ENCODE data around the gene KCNMA1. TPM values are rescaled to one million over a fixed set of nuclear protein-coding genes. Genes with fewer than 3 reads are reported as not detected.

The KCNMA1 gene
- total and polyA plus RNA-seq, 2 donors (not counting 1 experiment from before 2014, with no cell fraction given) = 0.82 to 3.1 TPM

- H4K20me1 ChIP-seq (ENCODE audit: control insufficient read depth, insufficient read depth, low read length, poor library complexity, severe bottlenecking) = no peaks in the 10 kb centered on the region
- H3K4me3 ChIP-seq (ENCODE audit: control extremely low read depth in 1 of 5, extremely low read depth in 1 of 5, insufficient read depth in 1 of 5, low read depth in 2 of 5, low read length in 4 of 5) = no peak overlapping the region
- H3K27me3 Mint-ChIP-seq = peaks cover 3% of the 10 kb centered on the region
- H3K9me3 Mint-ChIP-seq (ENCODE audit: insufficient read depth) = no peaks in the 10 kb centered on the region
- H3K4me1 Mint-ChIP-seq = no peaks in the 10 kb centered on the region
- no peak overlapping the region for H3K27ac Mint-ChIP-seq
- H3K9me3 ChIP-seq (ENCODE audit: control extremely low read depth in 1 of 3, control insufficient read depth in 2 of 3, insufficient read depth in 1 of 3, low read length in 2 of 3) = no peaks in the 10 kb centered on the region
- no peak for DNase-seq
- intact Hi-C loops (cut with micrococcal nuclease) = no loop called here
- ATAC-seq (ENCODE audit: low read depth) = no peak
- no peaks in the 10 kb centered on the region for H3K36me3 ChIP-seq (replicated peaks in 1 of 2; ENCODE audit: control extremely low read depth in 1 of 2, control insufficient read depth in 1 of 2, extremely low read depth in 1 of 2, insufficient read depth in 2 of 2, low read length in 1 of 2)
- H3K4me1 ChIP-seq (ENCODE audit: control insufficient read depth in 2 of 2, insufficient read depth in 2 of 2, low read length in 2 of 2) = no peaks in the 10 kb centered on the region
- WGBS (ENCODE audit: insufficient coverage) = 75% methylated on average over 1 of the region's 2 CpGs
- peaks cover 0 to 6% (median 0%) of the 10 kb centered on the region in 4 experiments for H3K27me3 ChIP-seq (replicated peaks in 1 of 4; ENCODE audit: control extremely low read depth in 1 of 4, control insufficient read depth in 3 of 4, insufficient read depth in 4 of 4, low read length in 3 of 4)
- H3K9ac ChIP-seq (ENCODE audit: low read length) = no peak overlapping the region
- CTCF ChIA-PET = no interaction called here
- H3K4me2 ChIP-seq (replicated peaks; ENCODE audit: low read depth, low read length, poor library complexity, severe bottlenecking) = no peak overlapping the region
- H3K27ac ChIP-seq (ENCODE audit: low read length in 2 of 2) = no peak overlapping the region
- H3K79me2 ChIP-seq (ENCODE audit: control insufficient read depth, insufficient read depth, low read length) = no peaks in the 10 kb centered on the region
- no peak for TF ChIP-seq EZH2 (IDR thresholded peaks at IDR 0.05; ENCODE audit: borderline replicate concordance, insufficient read depth, low read depth, low read length, poor library complexity, severe bottlenecking)
- TF ChIP-seq, protein P1, sequence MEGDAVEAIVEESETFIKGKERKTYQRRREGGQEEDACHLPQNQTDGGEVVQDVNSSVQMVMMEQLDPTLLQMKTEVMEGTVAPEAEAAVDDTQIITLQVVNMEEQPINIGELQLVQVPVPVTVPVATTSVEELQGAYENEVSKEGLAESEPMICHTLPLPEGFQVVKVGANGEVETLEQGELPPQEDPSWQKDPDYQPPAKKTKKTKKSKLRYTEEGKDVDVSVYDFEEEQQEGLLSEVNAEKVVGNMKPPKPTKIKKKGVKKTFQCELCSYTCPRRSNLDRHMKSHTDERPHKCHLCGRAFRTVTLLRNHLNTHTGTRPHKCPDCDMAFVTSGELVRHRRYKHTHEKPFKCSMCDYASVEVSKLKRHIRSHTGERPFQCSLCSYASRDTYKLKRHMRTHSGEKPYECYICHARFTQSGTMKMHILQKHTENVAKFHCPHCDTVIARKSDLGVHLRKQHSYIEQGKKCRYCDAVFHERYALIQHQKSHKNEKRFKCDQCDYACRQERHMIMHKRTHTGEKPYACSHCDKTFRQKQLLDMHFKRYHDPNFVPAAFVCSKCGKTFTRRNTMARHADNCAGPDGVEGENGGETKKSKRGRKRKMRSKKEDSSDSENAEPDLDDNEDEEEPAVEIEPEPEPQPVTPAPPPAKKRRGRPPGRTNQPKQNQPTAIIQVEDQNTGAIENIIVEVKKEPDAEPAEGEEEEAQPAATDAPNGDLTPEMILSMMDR (IDR thresholded peaks at IDR 0.05) = no peak
- no peak overlapping the region for H3K4me3 Mint-ChIP-seq
- POLR2A ChIA-PET = no interaction called here
- H2AFZ ChIP-seq (ENCODE audit: insufficient read depth, low read depth, low read length, poor library complexity, severe bottlenecking) = no peak overlapping the region
Observed at GRCh38 chr10:77309509-77309908, 328.1 kb downstream of the KCNMA1 start.

DNA sequence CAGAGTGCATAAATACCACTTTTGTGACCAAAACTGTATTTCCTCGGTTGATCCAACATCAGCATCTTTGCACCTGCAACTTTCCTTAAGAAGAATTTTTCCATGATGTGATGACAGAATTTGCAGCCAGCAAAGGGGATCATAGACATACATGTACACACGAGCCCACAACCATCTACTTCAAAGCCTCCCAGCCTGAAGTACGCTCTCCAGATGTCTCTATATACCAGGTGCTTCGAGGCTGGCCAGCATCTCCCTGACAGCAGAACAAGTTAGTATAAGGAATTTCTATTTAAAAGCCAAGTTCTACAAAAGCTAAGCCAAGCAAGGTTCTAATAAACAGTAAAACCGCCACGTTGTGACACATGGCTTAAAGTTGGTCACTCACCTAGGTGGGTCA is 328.5 kb downstream of the KCNMA1 start:
- H4K20me1 ChIP-seq (ENCODE audit: control insufficient read depth, insufficient read depth, low read length, poor library complexity, severe bottlenecking) = no peaks in the 10 kb centered on the region
- H3K4me3 ChIP-seq (ENCODE audit: control extremely low read depth in 1 of 5, extremely low read depth in 1 of 5, insufficient read depth in 1 of 5, low read depth in 2 of 5, low read length in 4 of 5) = no peak overlapping the region
- intact Hi-C loops (cut with micrococcal nuclease) = no loop called here
- Mint-ChIP-seq H3K4me3 (no peak overlapping the region), H3K27me3 (peaks cover 3% of the 10 kb centered on the region), H3K4me1 (no peaks in the 10 kb centered on the region), H3K27ac (no peak overlapping the region), H3K9me3 (ENCODE audit: insufficient read depth) (no peaks in the 10 kb centered on the region)
- no peaks in the 10 kb centered on the region for H3K9me3 ChIP-seq (ENCODE audit: control extremely low read depth in 1 of 3, control insufficient read depth in 2 of 3, insufficient read depth in 1 of 3, low read length in 2 of 3)
- H3K36me3 ChIP-seq (replicated peaks in 1 of 2; ENCODE audit: control extremely low read depth in 1 of 2, control insufficient read depth in 1 of 2, extremely low read depth in 1 of 2, insufficient read depth in 2 of 2, low read length in 1 of 2) = no peaks in the 10 kb centered on the region
- no peak overlapping the region for H3K27ac ChIP-seq (ENCODE audit: low read length in 2 of 2)
- POLR2A ChIA-PET = no interaction called here
- CTCF ChIA-PET = no interaction called here
- H3K27me3 ChIP-seq (replicated peaks in 1 of 4; ENCODE audit: control extremely low read depth in 1 of 4, control insufficient read depth in 3 of 4, insufficient read depth in 4 of 4, low read length in 3 of 4) = peaks cover 0 to 6% (median 0%) of the 10 kb centered on the region in 4 experiments
- H3K79me2 ChIP-seq (ENCODE audit: control insufficient read depth, insufficient read depth, low read length) = no peaks in the 10 kb centered on the region
- 96% methylated on average over 3 of the region's 6 CpGs for WGBS (ENCODE audit: insufficient coverage)
- no peaks in the 10 kb centered on the region for H3K4me1 ChIP-seq (ENCODE audit: control insufficient read depth in 2 of 2, insufficient read depth in 2 of 2, low read length in 2 of 2)
- no peak overlapping the region for H3K4me2 ChIP-seq (replicated peaks; ENCODE audit: low read depth, low read length, poor library complexity, severe bottlenecking)
- DNase-seq (no peak), ATAC-seq (ENCODE audit: low read depth) (no peak)
- no peak overlapping the region for H2AFZ ChIP-seq (ENCODE audit: insufficient read depth, low read depth, low read length, poor library complexity, severe bottlenecking)
- no peak overlapping the region for H3K9ac ChIP-seq (ENCODE audit: low read length)
- TF ChIP-seq EZH2 (IDR thresholded peaks at IDR 0.05; ENCODE audit: borderline replicate concordance, insufficient read depth, low read depth, low read length, poor library complexity, severe bottlenecking) = no peak
- TF ChIP-seq, protein P1 (IDR thresholded peaks at IDR 0.05) = no peak

Data from B cell (primary cell).